NCI-H1930 (cell line): ENCODE results near the gene SYNGR4.
"Not testable (repeated sequence)": the region's sequence is repeated elsewhere in the genome, so short reads cannot be mapped to it uniquely, and the experiment has no call there.

Experiments
- DNase-seq, 2 experiments: peaks; one replicate each; lab custom pipeline; 2025; lab: John Stamatoyannopoulos, UW

SYNGR4 gene

GRCh38 chr19:48371367-48371766 lies 7.2 kb downstream of the SYNGR4 start:
- no peak for DNase-seq

- not testable (repeated sequence) for DNase-seq
Observed at GRCh38 chr19:48371771-48372170, 7.6 kb downstream of the SYNGR4 start.

GRCh38 chr19:48372904-48373303 lies 8.7 kb downstream of the SYNGR4 start:
- DNase-seq = no peak

GRCh38 chr19:48373567-48373966 lies 9.4 kb downstream of the SYNGR4 start:
- DNase-seq = no peak

GRCh38 chr19:48378194-48378570 lies 14.0 kb downstream of the SYNGR4 start:
- DNase-seq = no peak

- no peak for DNase-seq
Observed at GRCh38 chr19:48379058-48379457, 14.9 kb downstream of the SYNGR4 start.

GRCh38 chr19:48381178-48381950 lies 17.2 kb downstream of the SYNGR4 start:
- no peak for DNase-seq

- no peak for DNase-seq
Observed at GRCh38 chr19:48382286-48382685, 18.1 kb downstream of the SYNGR4 start.

GRCh38 chr19:48385461-48386087 lies 21.4 kb downstream of the SYNGR4 start:
- DNase-seq = no peak

- no peak for DNase-seq
Observed at GRCh38 chr19:48386981-48387380, 22.8 kb downstream of the SYNGR4 start.

GRCh38 chr19:48390188-48391099 lies 26.3 kb downstream of the SYNGR4 start:
- DNase-seq = peak; percentile 46 to 50

GRCh38 chr19:48391100-48392005 lies 27.2 kb downstream of the SYNGR4 start, which contains the start of gene KDELR1:
Gene KDELR1 (minus strand): TSS chr19:48391551. CDS start chr19:48391358, 193 bp downstream.
- DNase-seq = peak; percentile 45 to 66

- DNase-seq = not testable (repeated sequence)
Observed at GRCh38 chr19:48392006-48392344, 27.8 kb downstream of the SYNGR4 start.

- DNase-seq = no peak
Observed at GRCh38 chr19:48392860-48393558, 28.8 kb downstream of the SYNGR4 start.

- DNase-seq = peak; percentile 33 to 42
Observed at GRCh38 chr19:48393559-48394330, 29.6 kb downstream of the SYNGR4 start, which contains the start of gene GRIN2D. Gene GRIN2D (plus strand): TSS chr19:48393668. CDS start chr19:48398393, 4,725 bp downstream.

- no peak for DNase-seq
Observed at GRCh38 chr19:48394331-48395169, 30.4 kb downstream of the SYNGR4 start.

GRCh38 chr19:48395170-48395455 lies 30.9 kb downstream of the SYNGR4 start:
- no peak for DNase-seq

GRCh38 chr19:48395499-48395898 lies 31.3 kb downstream of the SYNGR4 start:
- no peak for DNase-seq
